Measurements from ENCODE around the gene DES. TPM values are rescaled to one million over a fixed set of nuclear protein-coding genes. Genes with fewer than 3 reads are reported as not detected.
A peak's percentile ranks its signal among the peaks of the same experiment; 100 is the strongest.
"Not testable (repeated sequence)": the region's sequence is repeated elsewhere in the genome, so short reads cannot be mapped to it uniquely, and the experiment has no call there.

DES gene
- 1,000 to 10,000 TPM; 5,895 to 7,519 TPM for total RNA-seq
- long read RNA-seq, transcript DES-203 (2 exons, 462 nt): minor isoform, 15 of 21,370 reads
- long read RNA-seq, transcript DES-201 (9 exons, 2,248 nt): major isoform, 20,562 of 21,370 reads
- long read RNA-seq, partial matches to known transcripts: 452 of 21,370 reads
- long read RNA-seq, other reads (novel, unspliced or antisense): 341 of 21,370 reads

GRCh38 chr2:219418155-219419011, at the start of gene DES:
DES (plus strand) TSS chr2:219418377; CDS start chr2:219418463, 86 bp downstream.
- peak; percentile 70 for DNase-seq
- intact Hi-C loops (cut with DNase I): loop anchor here in 1 of 2 donors (2.0 to 10.0 kb wide), 2 partner anchors 14 to 226 kb away; no protein-coding TSS in a partner anchor
- peak; percentile 68 to 78 for ATAC-seq

GRCh38 chr2:219368690-219369191, 49.4 kb upstream of the DES start:
- ATAC-seq (peak; percentile 92 to 96), DNase-seq (peak; percentile 35)
- intact Hi-C loops (cut with DNase I): no loop called here

GRCh38 chr2:219369447-219369861, 48.7 kb upstream of the DES start:
- intact Hi-C loops (cut with DNase I): no loop called here
- DNase-seq (peak; percentile 57), ATAC-seq (peak; percentile 74 to 76)

- DNase-seq: no peak
- ATAC-seq: peak in 1 of 2 donors; percentile 17
- intact Hi-C loops (cut with DNase I): no loop called here
These were observed 39.9 kb upstream of the DES start for GRCh38 chr2:219378163-219378851.

- DNase-seq (no peak), ATAC-seq (no peak)
- intact Hi-C loops (cut with DNase I): no loop called here
These were observed 37.3 kb upstream of the DES start for GRCh38 chr2:219380926-219381325.

GRCh38 chr2:219381448-219381847, 36.7 kb upstream of the DES start:
- intact Hi-C loops (cut with DNase I): no loop called here
- DNase-seq: no peak
- ATAC-seq: no peak

GRCh38 chr2:219384083-219384713, 34.0 kb upstream of the DES start:
- ATAC-seq: no peak
- intact Hi-C loops (cut with DNase I): no loop called here
- DNase-seq: no peak

GRCh38 chr2:219384859-219385258, 33.3 kb upstream of the DES start:
- ATAC-seq (no peak), DNase-seq (no peak)
- intact Hi-C loops (cut with DNase I): no loop called here

GRCh38 chr2:219385958-219386520, 32.1 kb upstream of the DES start:
- ATAC-seq (no peak), DNase-seq (no peak)
- intact Hi-C loops (cut with DNase I): no loop called here

- DNase-seq: no peak
- intact Hi-C loops (cut with DNase I): no loop called here
- ATAC-seq: no peak
These were observed 31.5 kb upstream of the DES start for GRCh38 chr2:219386532-219387280.

- peak; percentile 77 to 79 for ATAC-seq
- peak; percentile 94 for DNase-seq
- intact Hi-C loops (cut with DNase I): no loop called here
These were observed 30.7 kb upstream of the DES start, which contains the start of gene DNPEP for GRCh38 chr2:219387306-219388120. DNPEP (minus strand) TSS chr2:219387912; CDS start chr2:219387794, 118 bp downstream.

- ATAC-seq (peak; percentile 87 to 89), DNase-seq (peak; percentile 99)
- intact Hi-C loops (cut with DNase I): no loop called here
These were observed 29.9 kb upstream of the DES start for GRCh38 chr2:219388121-219388906.

GRCh38 chr2:219388907-219389156, 29.3 kb upstream of the DES start:
- intact Hi-C loops (cut with DNase I): no loop called here
- no peak for DNase-seq
- ATAC-seq: no peak

- intact Hi-C loops (cut with DNase I): no loop called here
- DNase-seq: no peak
- no peak for ATAC-seq
These were observed 25.4 kb upstream of the DES start for GRCh38 chr2:219392754-219393153.

- ATAC-seq; DNase-seq; intact Hi-C loops (cut with DNase I): not testable (repeated sequence)
These were observed 23.1 kb upstream of the DES start for GRCh38 chr2:219395056-219395455.

GRCh38 chr2:219395609-219396008, 22.6 kb upstream of the DES start:
- DNase-seq: no peak
- intact Hi-C loops (cut with DNase I): no loop called here
- no peak for ATAC-seq
